ENCODE results near the gene DNAJB14. TPM values are rescaled to one million over a fixed set of nuclear protein-coding genes. Genes with fewer than 3 reads are reported as not detected.

Gene DNAJB14
- polyA plus RNA-seq, 1 of the 3 experiments (the other 2 are of a cell fraction) = 23.8 TPM

GRCh38 chr4:99987681-99988080, 41.3 kb upstream of the DNAJB14 start:
- Histone ChIP-seq H3K4me1 (ENCODE audit: control insufficient read depth in 1 of 2, insufficient read depth in 2 of 2, low read depth in 1 of 2, low read length in 1 of 2) (no peaks in the 10 kb centered on the region), H3K27ac (ENCODE audit: low read depth in 2 of 2, low read length in 1 of 2) (no peak overlapping the region), H3K9me2 (no peaks in the 10 kb centered on the region), H2AFZ (ENCODE audit: low read depth) (no peak overlapping the region), H3K4me3 (ENCODE audit: low read depth in 2 of 2, low read length in 1 of 2) (no peak overlapping the region), H3K27me3 (ENCODE audit: insufficient read depth) (no peaks in the 10 kb centered on the region), H3K36me3 (replicated peaks in 1 of 2; ENCODE audit: control insufficient read depth in 1 of 2, insufficient read depth in 2 of 2, low read length in 1 of 2) (no peaks in the 10 kb centered on the region), H3K79me2 (ENCODE audit: insufficient read depth) (no peaks in the 10 kb centered on the region), H3K9ac (no peak overlapping the region), H3F3A (replicated peaks; ENCODE audit: insufficient read depth) (no peaks in the 10 kb centered on the region), H4K20me1 (ENCODE audit: insufficient read depth) (no peaks in the 10 kb centered on the region), H3K9me3 (no peaks in the 10 kb centered on the region), H3K4me2 (no peak overlapping the region)
- TF ChIP-seq SIN3A (IDR thresholded peaks at IDR 0.05; ENCODE audit: borderline replicate concordance, low read depth, low read length) (no peak), JUND (IDR thresholded peaks at IDR 0.05) (no peak), FOXJ3 (CRISPR knock-in tag; IDR thresholded peaks at IDR 0.05) (no peak), IRF3 (IDR thresholded peaks at IDR 0.05; ENCODE audit: low read depth, low read length) (no peak), GABPA (IDR thresholded peaks at IDR 0.05; ENCODE audit: low read depth) (no peak), TCF12 (IDR thresholded peaks at IDR 0.05) (no peak), PBX3 (IDR thresholded peaks at IDR 0.05) (no peak), TEAD4 (IDR thresholded peaks at IDR 0.05; ENCODE audit: borderline replicate concordance, insufficient read depth) (no peak), REST (IDR thresholded peaks at IDR 0.05; ENCODE audit: low read depth, low read length) (no peak), EP300 (IDR thresholded peaks at IDR 0.05; ENCODE audit: borderline replicate concordance in 1 of 2, low read depth in 1 of 2, low read length in 1 of 2) (no peak), NFIC (IDR thresholded peaks at IDR 0.05; ENCODE audit: borderline replicate concordance) (no peak), RCOR1 (IDR thresholded peaks at IDR 0.05; ENCODE audit: low read length) (no peak), MAX (IDR thresholded peaks at IDR 0.05; ENCODE audit: low read depth) (no peak), TAF1 (IDR thresholded peaks at IDR 0.05; ENCODE audit: borderline replicate concordance, low read depth, low read length) (no peak), RXRA (IDR thresholded peaks at IDR 0.05; ENCODE audit: borderline replicate concordance, low read depth) (no peak), CHD2 (IDR thresholded peaks at IDR 0.05; ENCODE audit: low read length, partially characterized antibody) (no peak), EZH2phosphoT487 (IDR thresholded peaks at IDR 0.05; ENCODE audit: borderline replicate concordance, low read depth) (no peak), SMC3 (IDR thresholded peaks at IDR 0.05; ENCODE audit: low read depth, low read length) (no peak), RFX5 (IDR thresholded peaks at IDR 0.05; ENCODE audit: low read length) (no peak)
- ChIA-PET CTCF (interaction anchor here (3.0 kb wide), 1 partner anchor 11 kb away, joined by 24 read pairs; no protein-coding TSS in a partner anchor), POLR2A (no interaction called here)
- DNase-seq = no peak

Measured in SK-N-SH (cell line).